HG02763 (cell line): ENCODE results near the gene DNAH9.
"Not testable (repeated sequence)": the region's sequence is repeated elsewhere in the genome, so short reads cannot be mapped to it uniquely, and the experiment has no call there.

Experiments
- ATAC-seq: cut with Tn5 transposase; IDR thresholded peaks from one replicate; pipeline ENCODE4 v1.9.1; 2021; ENCODE audit warnings: mild to moderate bottlenecking, moderate library complexity; ENCODE audit not compliant: unreplicated experiment

DNAH9 gene

DNA sequence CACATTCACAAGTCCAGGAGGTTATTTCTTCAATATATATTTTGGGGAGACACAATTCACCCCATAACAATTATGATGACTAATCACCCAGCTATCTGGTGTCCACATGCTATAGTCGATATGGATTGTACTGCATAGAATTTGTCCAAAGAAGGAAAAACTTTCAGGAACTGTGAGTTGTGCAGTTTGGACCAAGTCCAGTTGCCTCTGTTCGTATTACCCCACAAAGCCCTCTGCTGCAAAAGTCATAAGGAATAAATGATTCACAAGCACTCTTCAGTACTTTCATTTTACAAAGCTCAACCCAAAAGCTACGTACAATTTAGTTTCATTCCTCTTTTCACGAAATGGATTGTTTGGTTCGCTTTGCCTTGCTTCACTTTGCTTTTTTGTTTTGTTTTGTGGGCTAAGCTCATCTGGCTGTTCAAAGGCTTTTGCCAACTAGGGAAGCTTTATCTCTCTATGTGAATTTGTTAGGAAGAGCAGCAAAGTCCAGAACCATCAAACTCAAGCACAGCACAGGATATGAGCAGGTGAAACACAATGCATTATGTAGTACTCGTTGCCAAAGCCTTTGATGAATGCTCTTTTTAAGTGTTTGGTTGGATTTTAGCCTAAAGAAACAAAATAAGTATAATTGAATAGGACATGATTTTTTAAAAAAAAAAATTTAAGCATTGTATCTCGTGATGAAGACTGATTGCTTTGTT lies 300.4 kb downstream of the DNAH9 start:
- ATAC-seq: no peak

- no peak for ATAC-seq
Measured at GRCh38 chr17:11899537-11899942, 301.3 kb downstream of the DNAH9 start.

DNA sequence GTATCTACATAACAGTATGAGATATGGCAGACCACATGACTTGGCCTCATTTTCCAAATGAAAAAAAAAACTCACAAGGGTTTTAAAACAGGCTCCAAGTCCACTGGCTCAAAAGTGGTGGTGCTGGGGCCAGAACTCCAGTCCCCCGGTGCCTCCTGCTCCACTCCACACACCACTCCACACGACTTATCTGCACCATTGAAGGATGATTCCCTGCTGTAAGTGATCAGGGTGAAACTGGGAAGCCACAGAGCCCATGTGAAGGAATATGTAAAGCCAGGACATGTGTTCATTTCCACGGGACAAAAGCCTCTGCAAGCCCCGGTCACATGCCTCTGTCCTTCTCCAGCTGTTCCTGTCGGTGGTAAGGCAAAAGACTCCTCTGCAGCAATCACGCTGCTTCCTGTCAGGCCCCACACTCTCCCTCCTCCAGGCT lies 301.8 kb downstream of the DNAH9 start:
- no peak for ATAC-seq

- no peak for ATAC-seq
Measured at GRCh38 chr17:11900655-11901054, 302.4 kb downstream of the DNAH9 start.

- ATAC-seq: no peak
Measured at GRCh38 chr17:11901931-11902330, 303.7 kb downstream of the DNAH9 start.

DNA sequence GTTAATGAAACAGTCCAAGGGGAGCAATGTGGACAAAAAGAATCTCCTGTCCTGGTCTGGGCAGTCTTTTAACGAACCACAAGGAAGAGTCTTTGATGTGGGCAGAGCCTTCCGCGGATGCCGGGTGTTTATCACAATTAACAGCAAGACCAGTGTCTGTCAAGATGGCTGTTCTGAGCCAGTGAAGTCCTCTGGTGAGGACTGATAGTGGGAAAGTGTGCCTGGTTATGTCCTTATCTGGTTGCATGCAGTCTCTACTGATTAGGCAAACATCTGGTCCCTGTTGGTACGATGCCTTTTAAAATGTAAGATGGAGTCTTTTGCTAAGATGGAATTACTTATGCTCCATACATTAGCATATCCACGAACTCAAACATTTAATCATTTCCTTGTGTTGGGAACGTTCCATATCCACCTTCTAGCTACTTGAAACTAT lies 310.5 kb downstream of the DNAH9 start:
- ATAC-seq: no peak

DNA sequence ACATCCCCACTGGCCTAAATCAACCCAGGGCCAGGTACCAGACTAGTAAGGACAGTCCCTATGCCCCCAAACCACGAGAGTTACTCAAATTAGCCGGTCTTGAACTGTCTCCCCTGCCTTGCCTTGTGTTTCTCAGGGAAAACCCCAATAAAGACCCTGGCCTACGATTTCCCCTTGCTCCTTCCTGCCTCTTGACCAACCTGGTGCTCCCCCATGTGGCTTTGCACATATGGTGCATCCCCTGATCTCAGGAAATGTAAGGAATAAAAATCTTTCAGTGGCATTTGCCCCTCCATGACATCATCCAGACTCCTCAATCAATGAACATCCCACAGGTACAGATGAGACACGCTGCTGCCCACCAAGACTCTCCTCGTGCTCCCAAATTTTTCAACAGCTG lies 311.1 kb downstream of the DNAH9 start:
- no peak for ATAC-seq

DNA sequence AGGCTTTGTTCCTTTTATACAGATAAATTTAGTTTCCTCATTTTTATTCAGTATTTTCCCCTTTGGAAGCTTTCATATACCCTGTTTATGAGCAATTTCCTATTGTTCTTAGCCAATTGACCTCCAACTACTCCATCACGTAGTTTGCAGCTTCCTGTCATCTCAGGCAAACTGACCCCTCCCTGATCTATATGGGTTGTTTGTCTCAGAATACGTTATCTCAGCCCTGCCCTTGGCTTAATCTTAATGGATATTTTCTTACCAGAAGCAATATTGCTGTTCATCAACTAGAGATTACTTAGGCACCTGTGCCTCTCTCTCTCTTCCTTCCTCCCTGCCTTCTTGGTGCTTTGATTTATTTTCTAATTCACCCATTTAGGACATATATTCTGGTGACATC lies 317.8 kb downstream of the DNAH9 start:
- no peak for ATAC-seq

DNA sequence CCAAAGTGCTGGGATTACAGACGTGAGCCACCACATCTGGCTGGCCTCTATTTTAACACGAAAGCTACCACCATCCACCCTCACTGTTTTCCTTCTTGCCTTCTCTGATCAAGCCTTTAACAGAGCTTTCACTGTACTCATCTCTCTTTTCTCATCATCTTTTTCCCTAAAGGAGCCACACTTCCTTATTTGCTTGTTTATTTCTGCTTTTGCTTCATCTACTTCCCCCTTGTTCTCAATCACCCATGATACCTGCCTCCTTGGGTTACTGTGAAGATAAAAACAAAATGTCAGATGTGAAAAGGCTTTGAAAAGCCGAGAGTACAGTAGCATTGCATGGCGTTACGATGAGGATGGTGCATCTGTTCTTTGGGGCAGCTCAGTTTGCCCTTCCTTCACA lies 319.1 kb downstream of the DNAH9 start:
- ATAC-seq: no peak

GRCh38 chr17:11921296-11921695 lies 323.0 kb downstream of the DNAH9 start:
- ATAC-seq: no peak

DNA sequence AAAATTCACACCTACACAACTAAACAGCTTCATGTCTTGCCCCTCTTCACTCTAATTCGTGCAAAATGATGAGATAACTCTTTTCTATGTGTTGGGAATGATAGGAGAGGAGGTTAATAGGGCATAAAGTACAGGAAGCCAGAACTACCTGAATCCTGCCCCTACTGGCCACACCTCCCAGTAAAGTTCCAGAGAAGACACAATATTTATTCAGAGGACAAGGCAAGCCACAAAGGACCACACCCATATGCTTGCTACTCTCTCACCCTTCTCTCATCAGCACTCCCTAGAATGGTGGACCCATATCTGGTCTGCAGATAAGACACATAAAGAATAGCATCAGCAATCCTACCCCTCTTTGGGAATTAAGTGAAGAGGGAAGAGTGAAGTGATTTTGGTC lies 324.4 kb downstream of the DNAH9 start:
- no peak for ATAC-seq

- ATAC-seq: no peak
Measured at GRCh38 chr17:11924076-11924475, 325.8 kb downstream of the DNAH9 start.

DNA sequence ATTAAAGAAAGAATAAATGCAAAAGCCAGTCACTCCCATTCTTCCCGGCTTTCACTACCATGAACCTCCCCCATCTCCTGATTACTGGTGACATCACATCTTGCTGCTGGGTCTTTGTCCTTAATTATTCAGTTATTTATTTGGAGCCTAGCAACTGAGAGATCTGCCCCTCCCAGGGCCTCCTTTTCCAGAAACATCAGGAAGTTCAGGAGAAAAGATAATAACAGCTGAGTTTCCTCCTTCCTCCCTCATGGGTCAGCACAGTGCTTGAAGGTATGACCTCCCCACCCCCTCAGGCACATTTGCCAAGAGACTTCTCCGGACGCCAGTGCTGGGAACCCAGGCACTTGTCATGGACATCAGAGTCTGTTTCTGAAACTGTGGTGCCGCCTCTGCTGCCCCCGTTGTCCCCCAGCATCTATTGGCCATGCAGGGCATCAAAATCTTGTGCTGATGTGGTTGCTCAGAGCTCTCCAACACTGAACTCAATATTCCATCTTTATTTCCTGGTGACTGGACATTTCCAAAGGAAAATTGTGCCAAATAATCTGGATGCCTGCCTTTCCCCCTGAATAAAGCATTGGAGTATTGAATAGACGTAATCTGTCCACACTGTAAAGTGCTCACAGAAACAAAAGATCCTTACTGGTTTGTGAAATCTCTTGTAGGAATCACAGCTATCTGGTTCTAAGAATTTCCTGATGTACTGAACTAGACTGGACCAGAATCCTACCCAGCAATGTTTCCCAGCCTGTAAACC lies 327.2 kb downstream of the DNAH9 start:
- ATAC-seq: no peak

DNA sequence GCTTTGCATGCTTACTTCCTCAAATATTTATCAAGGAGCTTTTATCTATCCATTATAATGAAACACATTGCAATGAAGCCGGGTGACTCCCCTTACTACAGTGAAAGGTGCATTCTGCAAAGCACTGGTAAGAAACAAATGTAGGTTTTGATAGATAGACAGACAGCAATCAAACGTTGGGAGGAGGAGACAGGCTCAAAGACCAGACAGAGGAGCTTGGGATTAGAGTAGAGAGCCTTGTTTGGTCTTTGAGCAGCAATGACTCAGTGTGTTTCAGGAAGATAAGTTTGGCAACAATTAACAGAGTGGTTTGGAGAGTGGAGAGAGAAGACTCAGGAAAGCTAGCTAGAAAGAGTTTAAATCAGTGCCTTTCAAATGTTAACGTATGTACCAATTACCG lies 330.2 kb downstream of the DNAH9 start:
- no peak for ATAC-seq

DNA sequence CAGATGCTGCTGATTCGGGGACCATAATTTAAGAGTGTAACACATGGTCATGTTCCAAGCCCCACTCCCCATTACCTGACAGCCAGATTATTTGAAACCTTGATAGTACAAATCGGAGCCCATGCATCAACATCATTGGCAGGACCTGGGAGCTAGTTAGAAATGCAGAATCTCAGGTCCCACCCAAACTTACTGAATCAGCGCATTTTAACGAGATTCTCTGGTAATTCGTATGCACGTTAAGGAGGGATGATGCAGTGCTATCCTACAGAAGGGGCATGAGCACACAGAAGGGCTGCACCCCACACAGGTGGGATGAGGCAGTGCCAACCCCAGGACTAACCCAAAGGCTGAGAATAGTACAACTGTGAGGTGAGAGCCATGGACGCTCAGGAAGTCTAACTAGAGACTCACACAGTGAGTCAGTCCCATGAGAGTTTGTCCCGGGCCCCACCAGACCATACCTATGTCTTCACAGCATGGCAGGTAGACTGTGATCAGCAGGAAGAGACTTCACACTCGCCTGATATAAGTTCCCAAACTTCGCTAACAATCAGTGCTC lies 334.1 kb downstream of the DNAH9 start:
- ATAC-seq: no peak

DNA sequence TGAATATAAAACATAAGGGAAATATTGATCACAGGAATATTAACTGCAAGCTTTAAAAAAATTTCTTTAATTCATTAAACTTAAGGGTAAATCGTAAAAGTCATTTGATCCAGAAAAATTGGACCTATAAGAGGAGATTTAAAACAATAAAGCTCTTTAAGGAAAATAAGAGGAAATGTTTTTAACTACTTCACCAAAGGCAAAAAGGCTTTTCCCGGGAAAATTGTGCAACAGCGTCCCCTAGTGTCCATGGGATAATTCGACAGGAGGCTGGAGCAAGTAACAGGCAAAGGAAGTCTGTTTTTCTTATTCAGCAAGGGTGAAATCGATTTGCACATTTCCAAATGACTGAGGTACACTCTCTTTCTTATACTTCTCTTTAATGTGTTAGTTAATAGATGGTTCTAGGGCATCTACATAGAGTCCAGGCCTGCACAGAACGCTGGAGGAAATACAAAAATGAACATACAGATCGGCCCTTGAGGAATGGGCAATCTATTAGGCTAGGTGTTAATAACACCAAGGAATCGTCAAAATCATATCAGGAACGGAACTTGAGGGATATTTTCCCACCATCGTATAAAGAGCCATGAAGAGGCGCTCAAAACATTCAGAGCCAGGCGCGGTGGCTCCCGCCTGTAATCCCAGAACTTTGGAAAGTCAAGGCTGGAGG lies 337.6 kb downstream of the DNAH9 start:
- ATAC-seq: no peak

DNA sequence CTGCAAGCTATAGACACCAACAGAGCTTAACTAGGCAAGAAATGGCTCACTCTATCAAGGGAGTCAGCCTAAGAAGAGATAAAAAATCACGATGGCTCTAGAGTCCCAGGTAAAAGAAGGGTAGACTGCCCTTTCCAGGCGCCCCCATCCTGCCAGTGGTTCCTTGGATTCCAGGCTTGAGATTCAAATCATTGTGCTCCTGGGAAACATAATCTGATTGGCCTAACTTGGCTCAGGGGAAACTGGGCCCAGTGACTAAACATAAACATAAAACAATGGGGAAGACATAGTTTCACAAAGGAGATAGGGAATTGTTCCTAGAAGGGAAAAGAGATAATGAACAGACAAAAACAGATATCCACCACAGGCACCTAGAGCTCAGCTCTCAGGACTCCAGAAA lies 342.6 kb downstream of the DNAH9 start:
- no peak for ATAC-seq

DNA sequence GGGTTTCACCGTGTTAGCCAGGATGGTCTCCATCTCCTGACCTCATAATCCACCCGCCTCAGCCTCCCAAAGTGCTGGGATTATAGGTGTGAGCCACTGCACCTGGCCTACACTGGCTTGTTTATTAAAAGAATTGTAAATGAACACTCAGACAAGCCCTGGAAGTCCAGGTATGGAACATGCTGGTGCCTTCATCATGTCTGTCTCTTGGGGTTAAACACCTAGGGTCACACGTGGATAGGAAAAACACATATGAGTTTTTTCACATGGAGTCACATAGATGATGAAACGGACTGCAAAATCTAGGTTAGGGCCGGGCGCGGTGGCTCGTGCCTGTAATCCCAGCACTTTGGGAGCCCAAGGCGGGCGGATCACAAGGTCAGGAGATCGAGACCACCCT lies 344.8 kb downstream of the DNAH9 start:
- not testable (repeated sequence) for ATAC-seq

- no peak for ATAC-seq
Measured at GRCh38 chr17:11943759-11944347, 345.6 kb downstream of the DNAH9 start.

DNA sequence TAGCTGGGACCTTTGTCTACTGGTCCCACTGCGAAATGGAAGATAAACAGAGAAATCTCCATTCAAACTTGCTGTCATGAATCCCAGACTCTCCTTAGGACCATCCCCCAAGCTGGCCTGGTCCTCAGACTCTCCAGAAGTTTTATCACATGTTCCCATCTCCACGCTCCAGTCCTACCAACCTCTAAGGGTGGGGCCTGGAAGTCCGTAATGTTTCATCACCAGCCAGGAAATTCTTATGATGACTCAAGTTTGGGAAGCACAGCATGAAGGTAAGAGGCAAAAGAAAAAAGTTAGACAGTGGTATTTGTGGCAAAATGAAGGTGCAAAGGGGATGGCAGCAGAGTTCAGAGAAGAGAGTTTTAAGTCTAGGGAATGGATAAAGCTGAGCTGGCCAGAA lies 346.3 kb downstream of the DNAH9 start:
- ATAC-seq: no peak

GRCh38 chr17:11948789-11949188 lies 350.5 kb downstream of the DNAH9 start:
- no peak for ATAC-seq
